GM18498 (cell line): ENCODE data around the gene RNF186.
"Not testable (repeated sequence)": the region's sequence is repeated elsewhere in the genome, so short reads cannot be mapped to it uniquely, and the experiment has no call there.

ENCODE experiments used
- ATAC-seq: cut with Tn5 transposase; IDR thresholded peaks from one replicate; pipeline ENCODE4 v1.9.1; 2021; ENCODE audit warnings: mild to moderate bottlenecking, moderate library complexity; ENCODE audit not compliant: unreplicated experiment

Gene RNF186

DNA sequence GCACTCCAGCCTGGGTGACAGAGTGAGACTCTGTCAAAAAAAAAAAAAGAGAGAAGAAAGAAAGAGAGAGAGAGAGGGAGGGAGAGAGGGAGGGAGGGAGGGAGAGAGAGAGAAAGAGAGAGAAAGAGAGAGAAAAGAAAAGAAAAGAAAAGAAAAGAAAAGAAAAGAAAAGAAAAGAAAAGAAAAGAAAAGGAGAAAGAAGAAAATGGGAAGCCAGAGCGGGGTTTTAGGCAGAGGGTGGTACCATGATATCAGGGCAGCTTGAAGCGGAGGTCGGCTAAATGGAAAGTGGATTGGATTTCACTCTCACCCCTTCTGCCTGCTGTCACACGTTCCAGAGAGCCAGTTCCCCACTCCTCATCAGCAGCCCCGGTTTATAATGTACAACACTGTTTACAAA lies 17.3 kb downstream of the RNF186 start:
- no peak for ATAC-seq

DNA sequence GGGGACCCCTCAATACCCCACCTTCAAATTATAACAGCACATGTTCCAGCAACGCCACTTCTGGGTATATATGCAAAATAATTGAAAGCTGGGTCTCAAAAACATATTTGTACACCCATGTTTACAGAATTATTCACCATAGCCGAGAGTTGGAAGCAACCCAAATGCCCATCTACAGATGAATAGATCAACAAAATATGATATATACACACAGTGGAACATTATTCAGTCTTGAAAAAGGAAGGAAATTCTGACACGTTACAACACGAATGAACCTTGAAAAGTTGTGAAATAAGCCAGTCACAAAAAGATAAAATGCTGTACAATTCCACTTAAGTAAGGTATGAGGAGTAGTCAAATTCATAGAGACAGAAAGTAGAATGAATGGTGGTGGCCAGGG lies 20.5 kb downstream of the RNF186 start:
- ATAC-seq, result no peak

DNA sequence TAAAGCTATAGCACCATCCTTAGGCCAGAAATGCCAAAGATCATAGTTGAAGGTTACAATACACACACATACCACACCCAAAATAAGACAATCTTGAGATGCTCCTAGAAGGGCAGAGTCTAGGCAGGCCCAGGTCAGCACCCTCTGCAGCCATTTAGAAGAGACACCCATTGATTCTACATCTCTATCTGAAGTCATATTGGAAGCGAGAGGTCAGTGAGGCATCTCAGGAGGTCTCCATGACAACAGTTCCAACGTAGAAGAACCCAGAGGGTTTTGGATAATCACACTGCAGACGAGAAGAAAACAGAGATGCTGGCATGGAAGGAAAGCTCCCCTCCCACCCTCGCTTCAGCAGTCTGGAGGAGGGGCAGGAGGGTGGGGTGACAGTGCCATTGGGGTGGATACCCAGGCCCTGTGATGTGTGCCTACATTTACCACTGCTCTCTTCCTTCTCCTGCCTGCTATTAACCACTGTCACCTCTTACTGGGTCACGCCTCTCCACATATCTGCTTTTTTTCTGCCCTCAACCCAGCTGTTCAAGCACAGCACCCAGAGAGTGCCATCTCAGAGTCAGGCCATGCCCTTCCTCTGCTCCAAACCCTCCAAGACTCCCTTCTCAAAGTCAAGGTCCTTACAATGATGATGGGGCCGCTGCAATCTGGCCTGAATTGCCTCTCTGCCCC lies 21.6 kb downstream of the RNF186 start:
- no peak for ATAC-seq

DNA sequence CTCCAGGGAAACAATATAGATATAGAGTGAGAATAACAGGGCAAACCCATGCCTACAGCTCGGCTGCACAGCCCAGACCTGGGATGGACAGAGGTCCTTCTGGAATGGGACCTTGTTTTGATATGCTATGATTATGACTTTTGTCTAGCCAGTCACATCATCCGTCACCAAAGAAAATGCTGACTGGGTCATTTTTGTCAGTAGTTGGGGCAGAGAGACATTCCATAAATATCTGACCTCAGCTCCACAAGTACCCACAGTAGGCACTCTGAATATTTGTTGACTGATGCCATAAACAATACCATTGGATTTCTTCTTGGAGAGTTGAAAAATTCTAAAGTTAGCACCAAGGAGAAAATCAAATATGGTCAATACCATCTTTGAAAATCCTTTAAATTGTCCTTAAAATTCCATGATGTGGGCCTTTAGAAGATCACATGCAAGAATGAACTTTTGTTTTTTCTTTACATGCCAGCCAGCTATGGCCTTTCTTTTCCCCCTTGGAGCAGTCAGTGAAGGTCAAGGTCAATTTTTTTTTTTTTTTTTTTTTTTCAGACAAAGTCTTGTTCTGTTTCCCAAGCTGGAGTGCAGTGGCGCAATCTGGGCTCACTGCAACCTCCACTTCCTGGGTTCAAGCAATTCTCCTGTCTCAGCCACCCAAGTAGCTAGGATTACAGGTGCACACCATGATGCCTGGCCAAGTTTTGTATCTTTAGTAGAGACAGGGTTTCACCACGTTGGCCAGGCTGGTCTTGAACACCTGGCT lies 22.7 kb downstream of the RNF186 start:
- ATAC-seq, result no peak

DNA sequence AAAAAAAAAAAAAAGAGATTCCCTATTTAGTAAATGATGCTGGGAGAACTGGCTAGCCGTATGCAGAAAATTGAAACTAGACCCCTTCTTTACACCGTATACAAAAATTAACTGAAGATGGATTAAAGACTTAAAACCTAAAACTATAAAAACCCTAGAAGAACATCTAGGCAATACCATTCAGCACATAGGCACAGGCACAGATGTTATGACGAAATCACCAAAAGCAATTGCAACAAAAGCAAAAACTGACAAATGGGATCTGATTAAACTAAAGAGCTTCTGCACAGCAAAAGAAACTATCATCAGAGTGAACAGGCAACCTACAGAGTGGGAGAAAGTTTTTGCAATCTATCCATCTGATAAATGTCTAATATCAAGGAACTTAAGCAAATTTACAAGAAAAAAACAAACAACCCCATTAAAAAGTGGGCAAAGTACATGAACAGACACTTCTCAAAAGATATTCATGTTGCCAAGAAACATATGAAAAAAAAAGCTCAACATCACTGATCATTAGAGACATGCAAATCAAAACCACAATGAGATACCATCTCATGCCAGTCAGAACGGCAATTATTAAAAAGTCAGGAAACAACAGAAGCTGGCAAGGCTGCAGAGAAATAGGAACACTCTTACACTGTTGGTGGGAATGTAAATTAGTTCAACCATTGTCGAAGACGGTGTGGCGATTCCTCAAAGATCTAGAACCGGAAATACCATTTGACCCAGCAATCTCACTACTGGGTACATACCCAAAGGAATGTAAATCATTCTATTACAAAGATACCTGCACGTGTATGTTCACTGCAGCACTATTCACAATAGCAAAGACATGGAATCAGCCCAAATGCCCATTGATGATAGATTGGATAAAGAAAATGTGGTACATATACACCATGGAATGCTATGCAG lies 24.8 kb downstream of the RNF186 start:
- not testable (repeated sequence) for ATAC-seq

DNA sequence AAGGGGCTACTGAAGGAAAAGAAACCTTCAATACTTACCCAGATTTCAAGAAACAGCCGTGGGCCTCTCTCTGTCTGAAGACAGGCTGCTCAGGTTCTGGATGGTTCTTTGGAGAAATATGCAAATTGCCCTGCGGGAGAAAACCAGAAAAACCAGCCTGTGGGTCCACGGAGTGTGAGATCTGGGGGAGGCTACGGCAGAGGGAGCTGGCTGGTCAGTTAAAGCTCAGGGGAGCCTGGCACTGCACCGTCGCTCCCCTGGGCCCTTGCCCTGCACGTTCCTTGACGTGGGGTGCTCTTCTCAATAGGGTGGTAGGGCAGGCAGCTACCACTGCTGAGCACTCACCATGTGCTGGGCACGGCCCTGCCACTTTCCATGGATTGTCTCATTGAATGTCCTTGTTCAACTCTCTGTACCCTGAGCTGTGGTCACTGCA lies 28.1 kb downstream of the RNF186 start:
- ATAC-seq, result no peak

DNA sequence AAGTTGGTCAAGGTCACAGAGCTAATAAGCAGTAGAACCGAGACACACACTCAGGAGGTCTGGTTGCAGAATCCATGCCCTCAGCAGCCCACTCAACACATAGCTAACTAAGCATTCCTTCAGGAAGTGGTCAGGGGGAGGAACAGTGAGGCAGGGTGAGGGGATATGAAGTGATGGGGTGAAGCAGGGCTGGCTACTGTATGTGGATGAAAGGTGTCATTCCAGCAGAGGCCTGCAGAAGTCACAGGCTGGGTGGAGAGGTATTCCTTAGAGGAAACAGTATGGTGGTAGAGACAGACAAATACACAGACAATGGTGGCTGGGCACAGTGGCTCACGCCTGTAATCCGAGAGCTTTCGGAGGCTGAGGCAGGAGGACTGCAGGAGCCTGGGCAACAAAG lies 29.4 kb downstream of the RNF186 start:
- no peak for ATAC-seq

DNA sequence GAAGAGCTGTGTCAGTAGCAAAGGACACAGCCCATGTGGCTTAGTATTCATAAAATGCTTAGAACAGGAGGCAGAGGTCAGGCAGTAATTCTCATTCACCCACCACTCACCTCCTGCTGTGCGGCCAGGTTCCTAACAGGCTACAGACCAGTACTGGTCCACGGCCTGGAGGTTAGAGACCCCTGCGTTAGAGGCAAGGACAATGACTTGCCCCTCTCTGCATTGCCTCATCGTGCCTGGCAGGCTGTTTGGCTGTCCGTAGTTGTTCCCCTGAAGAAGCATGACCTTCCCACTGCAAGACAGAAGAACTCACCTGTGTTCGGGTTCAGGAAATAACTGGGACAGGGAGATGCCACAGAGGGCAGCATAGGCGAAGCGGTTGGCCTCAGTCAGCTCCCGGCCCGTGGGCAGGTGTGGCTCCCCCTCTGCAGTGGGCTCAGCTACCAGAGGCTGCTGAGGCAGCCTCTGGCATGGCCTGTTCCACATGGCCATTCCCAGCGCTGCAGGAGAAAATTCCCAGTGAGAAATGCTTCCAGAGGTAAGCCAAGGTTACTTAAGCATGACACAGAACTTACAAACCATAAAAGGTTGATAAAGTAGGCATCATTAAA lies 34.7 kb downstream of the RNF186 start:
- ATAC-seq, result no peak

DNA sequence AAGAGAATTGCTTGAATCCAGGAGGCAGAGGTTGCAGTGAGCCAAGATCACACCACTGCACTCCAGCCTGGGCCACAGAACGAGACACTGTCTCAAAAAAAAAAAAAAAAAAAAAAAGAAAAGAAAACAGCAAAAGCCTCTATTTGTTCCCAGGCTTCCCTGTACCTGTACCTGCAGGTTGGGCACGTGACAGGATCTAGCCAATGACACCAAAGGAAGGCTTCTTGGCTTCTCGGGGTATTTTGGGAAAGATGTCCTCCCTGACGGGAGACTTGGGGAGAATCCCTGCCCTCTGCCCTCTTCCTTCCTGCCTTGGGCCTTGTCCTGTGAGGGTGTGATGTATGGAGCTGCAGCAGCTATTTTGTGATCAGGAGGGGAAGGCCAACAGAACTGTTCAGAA lies 38.1 kb downstream of the RNF186 start:
- no peak for ATAC-seq

DNA sequence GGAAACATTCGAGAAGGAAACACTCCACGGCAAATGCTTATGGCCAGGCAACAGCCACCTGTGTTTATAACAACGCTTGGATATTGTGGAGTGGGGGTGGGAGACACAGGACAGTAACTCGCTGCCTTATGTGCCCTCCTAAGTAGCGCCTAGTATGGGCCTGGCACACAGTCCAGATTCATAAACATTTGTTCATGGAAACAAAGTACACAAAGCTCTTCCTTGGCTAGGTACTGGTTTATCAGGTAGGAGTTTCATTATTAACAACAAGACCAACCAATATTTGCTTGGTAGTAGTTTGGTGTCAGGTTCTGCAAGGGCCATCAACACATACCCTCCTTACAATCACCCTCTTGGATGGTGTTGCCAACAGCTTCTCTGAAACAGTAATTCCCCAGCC lies 38.8 kb downstream of the RNF186 start:
- ATAC-seq, result no peak

DNA sequence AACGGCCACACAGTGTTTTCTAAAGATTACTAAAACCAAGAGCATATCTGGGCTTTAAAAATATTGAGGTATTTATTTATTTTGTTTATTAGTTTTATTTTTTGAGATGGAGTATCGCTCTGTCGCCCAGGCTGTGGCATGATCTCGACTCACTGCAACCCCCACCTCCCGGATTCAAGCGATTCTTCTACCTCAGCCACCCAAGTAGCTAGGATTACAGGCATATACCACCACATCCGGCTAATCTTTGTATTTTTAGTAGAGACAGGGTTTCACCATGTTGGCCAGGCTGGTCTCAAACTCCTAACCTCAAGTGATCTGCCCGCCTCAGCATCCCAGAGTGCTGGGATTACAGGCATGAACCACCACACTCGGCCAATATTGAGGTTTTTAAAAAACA lies 39.3 kb downstream of the RNF186 start:
- no peak for ATAC-seq

DNA sequence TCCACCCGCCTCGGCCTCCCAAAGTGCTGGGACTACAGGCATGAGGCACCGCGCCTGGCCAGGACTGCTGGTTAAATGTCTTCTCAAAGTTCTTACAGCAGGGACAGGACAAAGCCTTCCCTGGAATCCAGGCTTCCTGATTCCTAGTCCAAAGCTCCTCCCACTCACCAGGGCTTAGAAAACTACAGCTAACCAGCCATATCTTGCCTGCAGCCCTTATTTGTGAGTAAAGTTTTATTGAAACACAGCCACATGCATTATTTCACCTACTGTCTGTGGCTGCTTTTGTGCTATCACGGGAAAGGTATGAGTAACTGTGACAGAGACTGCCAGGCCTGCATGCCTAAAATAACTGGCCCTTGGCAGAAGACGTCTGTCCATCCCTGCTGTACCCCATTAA lies 39.8 kb downstream of the RNF186 start:
- ATAC-seq, result no peak

DNA sequence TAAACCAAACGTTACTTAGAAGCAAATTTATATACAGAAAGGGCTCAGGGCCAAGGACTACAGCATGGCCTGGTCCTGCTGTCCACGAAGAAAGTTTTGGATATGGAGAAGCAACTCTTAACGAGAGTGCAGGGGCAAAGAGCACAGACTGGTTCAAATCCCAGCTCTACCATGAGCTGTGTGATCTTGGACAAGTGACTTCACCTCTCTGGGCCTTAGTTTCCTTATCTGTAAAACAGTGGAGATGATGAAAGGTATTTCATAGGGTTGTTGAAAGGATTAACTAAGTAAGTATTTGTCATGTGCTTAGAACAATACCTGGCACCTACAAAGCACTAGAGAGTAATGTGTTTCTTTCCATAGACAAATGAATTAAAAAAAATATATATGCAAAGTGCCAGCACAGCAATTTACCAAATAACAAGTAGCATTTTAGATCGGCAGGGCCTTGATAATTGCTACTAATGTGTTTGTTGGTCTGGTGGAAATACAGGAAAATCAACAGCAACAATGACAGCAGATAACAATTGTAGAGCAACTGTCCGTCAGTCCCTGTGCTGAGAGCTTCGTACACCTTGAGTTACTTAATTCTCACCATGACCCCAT lies 40.8 kb downstream of the RNF186 start:
- ATAC-seq, result no peak

DNA sequence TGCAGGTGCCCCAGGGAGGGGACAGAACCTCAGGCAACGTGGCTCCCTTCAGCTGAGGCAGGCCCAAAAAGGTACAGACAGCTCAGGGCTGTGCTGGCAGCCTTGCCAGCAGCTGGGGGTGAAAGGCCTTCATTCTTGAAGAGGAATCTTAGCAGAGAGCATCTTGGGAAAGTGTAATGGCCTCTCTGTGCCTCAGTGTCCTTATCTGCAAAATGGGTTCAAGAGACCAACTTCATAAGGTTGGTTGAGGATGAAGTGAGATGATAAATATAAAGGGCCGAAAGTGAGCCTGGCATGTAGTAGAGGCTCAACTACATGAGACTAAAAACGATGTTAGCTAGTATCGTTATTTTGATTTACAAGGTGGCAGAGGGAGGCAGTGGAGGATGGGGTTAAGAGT lies 41.6 kb downstream of the RNF186 start:
- no peak for ATAC-seq

DNA sequence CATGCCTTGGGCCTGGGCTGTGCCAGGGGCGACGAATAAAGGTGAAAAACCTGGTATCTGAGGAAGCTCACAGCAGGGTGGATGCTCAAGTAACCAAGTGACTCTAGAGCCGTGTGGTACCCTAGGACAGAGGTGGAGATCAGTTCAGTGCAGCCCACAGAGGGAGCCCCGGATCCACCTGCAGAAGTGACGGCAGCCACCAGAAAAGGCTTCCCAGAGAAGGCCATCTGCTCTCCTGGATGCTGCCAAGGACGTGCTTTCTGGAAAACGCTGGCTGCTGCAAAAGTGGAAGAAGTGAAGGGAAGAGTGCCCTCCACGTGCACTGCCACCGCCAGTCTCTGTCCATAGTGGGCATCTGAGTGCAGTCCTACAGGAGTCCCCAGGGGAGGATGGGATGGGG lies 43.0 kb downstream of the RNF186 start:
- no peak for ATAC-seq

DNA sequence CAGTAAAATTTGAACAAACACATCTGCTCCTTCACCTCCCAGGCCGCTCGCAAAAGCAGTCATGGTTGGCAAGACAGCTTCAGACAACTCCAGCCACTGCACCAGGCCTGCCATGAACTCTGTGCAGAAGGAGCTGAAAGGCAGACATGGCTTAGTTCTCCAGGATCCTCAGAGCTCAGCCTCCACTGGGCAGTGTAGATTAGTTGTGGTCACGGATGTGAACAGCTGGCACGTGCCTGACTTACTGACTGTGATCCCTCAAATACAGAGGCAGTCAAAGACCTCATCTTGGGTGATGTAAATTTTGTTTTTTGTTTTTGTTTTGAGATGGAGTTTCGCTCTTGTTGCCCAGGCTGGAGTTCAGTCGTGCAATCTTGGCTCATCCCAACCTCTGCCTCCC lies 43.7 kb downstream of the RNF186 start:
- ATAC-seq, result no peak

DNA sequence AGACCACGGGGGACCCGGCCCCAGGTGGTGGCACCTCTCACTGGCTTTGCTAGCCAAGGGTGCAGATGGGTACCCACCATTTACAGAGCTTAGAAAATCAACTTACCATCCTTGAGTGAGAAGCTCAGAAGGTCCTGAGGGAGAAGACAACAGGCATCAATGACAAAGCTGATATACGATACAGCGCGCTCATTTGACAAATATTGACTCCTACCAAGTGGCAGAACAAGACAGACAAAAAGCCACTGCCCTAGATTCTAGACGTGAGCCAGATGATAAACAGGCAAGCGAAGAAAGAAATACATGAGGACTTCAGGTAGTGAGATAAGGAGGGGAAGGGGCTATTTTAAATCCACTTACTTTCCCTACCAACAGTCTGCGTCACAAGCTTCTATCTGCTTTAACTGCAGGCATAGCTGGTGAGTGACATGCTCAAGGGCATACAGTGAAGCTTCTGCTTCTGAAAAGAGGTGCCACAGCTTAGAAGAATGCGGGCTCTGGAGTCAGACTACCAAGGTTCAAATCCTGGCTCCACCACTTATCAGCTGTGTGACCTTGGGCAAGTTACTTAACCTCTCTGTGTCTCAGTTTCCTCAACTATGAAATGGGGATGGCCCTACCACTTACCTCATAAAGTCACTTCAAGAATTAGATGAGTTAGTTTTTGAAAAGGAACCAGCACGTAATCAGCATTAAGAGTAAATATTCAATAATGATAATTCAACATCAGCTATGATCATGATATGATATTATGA lies 44.5 kb downstream of the RNF186 start:
- no peak for ATAC-seq

DNA sequence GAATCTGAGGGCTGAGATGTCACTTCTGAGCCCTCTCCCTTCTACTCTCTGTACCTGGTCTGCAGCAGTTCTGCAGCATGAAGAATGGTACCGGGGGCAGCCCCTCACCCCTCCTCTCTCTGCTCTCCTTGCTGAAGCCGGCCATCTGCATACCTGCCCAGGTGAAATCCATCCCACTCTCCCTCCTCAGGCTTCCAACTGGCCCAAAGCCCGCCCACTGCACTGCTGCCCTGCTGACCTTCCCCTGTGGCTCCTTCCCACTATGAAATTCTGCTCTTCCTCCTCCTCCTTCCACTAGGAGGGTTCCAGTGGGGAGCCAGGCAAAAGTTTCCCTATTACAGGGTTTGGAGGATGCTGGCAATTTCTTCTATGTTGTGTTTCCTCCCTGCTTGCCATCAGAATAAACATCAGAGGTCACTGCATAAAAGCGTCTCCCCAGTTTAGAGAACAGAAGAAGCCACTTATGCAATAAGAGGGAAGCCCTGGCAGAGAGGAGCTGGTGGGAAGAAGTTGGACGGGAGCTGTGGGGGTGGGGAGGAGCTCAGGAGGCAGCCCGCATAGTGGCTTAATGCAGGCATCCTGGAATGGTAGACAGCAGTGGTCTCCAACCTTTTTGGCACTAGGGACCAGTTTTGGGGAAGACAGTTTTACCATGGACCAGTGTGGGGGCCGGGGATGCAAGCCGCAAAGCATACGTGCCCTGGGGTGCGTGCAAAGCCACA lies 45.7 kb downstream of the RNF186 start:
- no peak for ATAC-seq
